Keratinocyte (primary cell): ENCODE data around the gene ZRANB1. TPM values are rescaled to one million over a fixed set of nuclear protein-coding genes. Genes with fewer than 3 reads are reported as not detected.

Experiments used
- DNase-seq: peaks from one replicate; pipeline ENCODE4 v3.0.0-alpha.2; 2011; ENCODE audit warnings: low read depth, missing footprints, low spot score
- FAIRE-seq: peaks from 2 replicates; lab custom pipeline; 2011; peaks lifted over from hg19 to GRCh38; lab: Jason Lieb, UNC
- H2AFZ ChIP-seq: 2 replicates; pipeline ENCODE4 v1.6.0; 2012; ENCODE audit warnings: low read length, control low read depth, inconsistent platforms; ENCODE audit not compliant: control insufficient read depth
- H3K27ac ChIP-seq: 2 replicates; pipeline ENCODE4 v1.5.1; 2011; ENCODE audit warnings: low read length; ENCODE audit not compliant: control insufficient read depth, insufficient read depth
- H3K27me3 ChIP-seq: 3 replicates; pipeline ENCODE4 v1.6.0; 2011; ENCODE audit warnings: low read length; ENCODE audit not compliant: control insufficient read depth, insufficient read depth; ENCODE audit errors: extremely low read depth
- H3K36me3 ChIP-seq, 2 experiments: 2 replicates in 1 of 2; 3 replicates in 1 of 2; pipeline ENCODE4 v1.5.1; 2011; ENCODE audit warnings: low read length in 2 of 2, mild to moderate bottlenecking in 1 of 2; ENCODE audit not compliant: control insufficient read depth in 2 of 2, insufficient read depth in 2 of 2; ENCODE audit errors: extremely low read depth in 1 of 2
- H3K4me1 ChIP-seq: 3 replicates; pipeline ENCODE4 v1.5.1; 2011; ENCODE audit warnings: low read length; ENCODE audit not compliant: control insufficient read depth, insufficient read depth; ENCODE audit errors: extremely low read depth
- H3K4me2 ChIP-seq: 3 replicates; pipeline ENCODE4 v1.6.0; 2011; ENCODE audit warnings: low read depth, low read length; ENCODE audit not compliant: control insufficient read depth, insufficient read depth; ENCODE audit errors: extremely low read depth
- H3K4me3 ChIP-seq, 3 experiments: fragments of 200-600 bp in 1 of 3; sonication (generic) in 1 of 3; 2 replicates in 2 of 3; 3 replicates in 1 of 3; pipeline ENCODE4 v1.5.1; 2011 to 2016; ENCODE audit warnings: low read length in 3 of 3, mild to moderate bottlenecking in 3 of 3, control low read depth in 2 of 3, inconsistent platforms in 1 of 3, low read depth in 1 of 3, mixed read lengths in 1 of 3, mixed run types in 1 of 3, moderate library complexity in 1 of 3; ENCODE audit not compliant: control insufficient read depth in 2 of 3, insufficient read depth in 2 of 3; ENCODE audit errors: extremely low read depth in 1 of 3
- H3K79me2 ChIP-seq: 2 replicates; pipeline ENCODE4 v1.6.0; 2012; ENCODE audit warnings: low read length; ENCODE audit not compliant: control insufficient read depth, insufficient read depth
- H3K9ac ChIP-seq: 3 replicates; pipeline ENCODE4 v1.6.0; 2011; ENCODE audit warnings: low read length; ENCODE audit not compliant: control insufficient read depth, insufficient read depth; ENCODE audit errors: extremely low read depth
- H3K9me1 ChIP-seq: 3 replicates; pipeline ENCODE4 v1.6.0; 2011; ENCODE audit warnings: low read length; ENCODE audit not compliant: control insufficient read depth, insufficient read depth; ENCODE audit errors: extremely low read depth
- H3K9me3 ChIP-seq: 2 replicates; pipeline ENCODE4 v1.5.1; 2012; ENCODE audit warnings: low read depth, low read length; ENCODE audit not compliant: control insufficient read depth
- H4K20me1 ChIP-seq: 3 replicates; pipeline ENCODE4 v1.6.0; 2011; ENCODE audit warnings: low read length; ENCODE audit not compliant: control insufficient read depth, insufficient read depth; ENCODE audit errors: extremely low read depth
- CTCF ChIP-seq, 3 experiments: IDR thresholded peaks in 1 of 3; conservative IDR thresholded peaks in 1 of 3; optimal IDR thresholded peaks in 1 of 3; 2 replicates in 2 of 3; 3 replicates in 1 of 3; pipeline versions ENCODE3 to v1.5.1; 2011; ENCODE audit warnings: low read length in 3 of 3, mild to moderate bottlenecking in 3 of 3, moderate library complexity in 2 of 3, control low read depth in 1 of 3, inconsistent platforms in 1 of 3; ENCODE audit not compliant: insufficient read depth in 2 of 3; ENCODE audit errors: extremely low read depth in 1 of 3
- EZH2 ChIP-seq: IDR thresholded peaks from one replicate; pipeline ENCODE4 v1.6.1; 2012; ENCODE audit warnings: inconsistent platforms, mild to moderate bottlenecking, low read length, moderate library complexity
- dilution Hi-C: fragments of 300-500 bp; cut with MboI; formaldehyde crosslinking; loops from one replicate; pipeline ENCODE4 v1.7.0; 2020; ENCODE audit warnings: low sequenced_read_pairs; ENCODE audit not compliant: extremely low pct_ligation_motif_present
- polyA plus RNA-seq, 5 experiments: library from polyadenylated mRNA; depleted of rRNA in 3 of 5; stranded (reverse) in 3 of 5; stranded (forward) in 1 of 5; unstranded in 1 of 5; fragments of >200 nt; gene quantifications; 1 replicate in 1 of 5; 2 replicates in 3 of 5; 3 replicates in 1 of 5; pipeline versions ENCODE4 v1.2.1 to v1.2.3, GENCODE V29; 2011 to 2012; ENCODE audit warnings: missing spikeins in 2 of 5, low read depth in 1 of 5, low replicate concordance in 1 of 5

ZRANB1 gene
- polyA plus RNA-seq, 1 donor (not counting 4 experiments of a cell fraction or from before 2014, with no cell fraction given): 9.3 TPM

- no peaks in the 10 kb centered on the region for H3K9me1 ChIP-seq
- H2AFZ ChIP-seq: no peak overlapping the region
- H3K27me3 ChIP-seq: no peaks in the 10 kb centered on the region
- H3K9ac ChIP-seq: no peak overlapping the region
- no peak for TF ChIP-seq CTCF (optimal IDR thresholded peaks at IDR 0.05 in 1 of 3, IDR thresholded peaks at IDR 0.05 in 1 of 3, conservative IDR thresholded peaks at IDR 0.05 in 1 of 3; ENCODE audit: extremely low read depth in 1 of 3, insufficient read depth in 2 of 3, low read length in 3 of 3)
- TF ChIP-seq EZH2: no peak
- peaks cover 7% of the 10 kb centered on the region for H4K20me1 ChIP-seq
- DNase-seq: no peak
- peaks cover 33% of the 10 kb centered on the region in 2 experiments for H3K36me3 ChIP-seq
- peaks cover 22% of the 10 kb centered on the region for H3K4me1 ChIP-seq
- H3K4me2 ChIP-seq: no peak overlapping the region
- no peak overlapping the region for H3K4me3 ChIP-seq
- no peaks in the 10 kb centered on the region for H3K9me3 ChIP-seq
- dilution Hi-C loops: no loop called here
- FAIRE-seq: no peak
- H3K27ac ChIP-seq: no peak overlapping the region
- peaks cover 58% of the 10 kb centered on the region for H3K79me2 ChIP-seq
Measured at GRCh38 chr10:125005312-125006187, 63.6 kb downstream of the ZRANB1 start.

- Histone ChIP-seq H3K27me3 (no peaks in the 10 kb centered on the region), H3K9me1 (peaks cover 3% of the 10 kb centered on the region), H3K9ac (no peak overlapping the region), H4K20me1 (peaks cover 10% of the 10 kb centered on the region), H3K4me1 (peaks cover 22% of the 10 kb centered on the region), H3K4me2 (no peak overlapping the region), H3K4me3 (no peak overlapping the region), H3K79me2 (peaks cover 64% of the 10 kb centered on the region), H3K27ac (no peak overlapping the region), H2AFZ (no peak overlapping the region), H3K36me3 (peaks cover 27 to 30% of the 10 kb centered on the region in 2 experiments), H3K9me3 (no peaks in the 10 kb centered on the region)
- dilution Hi-C loops: no loop called here
- no peak for DNase-seq
- no peak for FAIRE-seq
- TF ChIP-seq CTCF (optimal IDR thresholded peaks at IDR 0.05 in 1 of 3, IDR thresholded peaks at IDR 0.05 in 1 of 3, conservative IDR thresholded peaks at IDR 0.05 in 1 of 3; ENCODE audit: extremely low read depth in 1 of 3, insufficient read depth in 2 of 3, low read length in 3 of 3): no peak
Measured at GRCh38 chr10:125006188-125006680, 64.3 kb downstream of the ZRANB1 start.
